Heart left ventricle (tissue), 16 donors: ENCODE measurements around the gene NOL6. TPM values are rescaled to one million over a fixed set of nuclear protein-coding genes. Genes with fewer than 3 reads are reported as not detected.

Source experiments
- ATAC-seq, 4 donors: fragments of 200-7000 bp; cut with Tn5 transposase; one replicate each; pipeline ENCODE4 v1.9.1; 2020 to 2022; ENCODE audit warnings: moderate library complexity in 4 of 4, mild to moderate bottlenecking in 3 of 4, moderate number of reproducible peaks in 1 of 4
- DNase-seq, 5 donors: peaks; one replicate each; pipeline ENCODE4 v3.0.0-alpha.2; 2020
- H3K27ac ChIP-seq, 12 donors: fragments of 200-600 bp; sonication (generic) in 4 of 12; one replicate each; pipeline versions ENCODE4 v1.5.0 to v1.8.0; 2016 to 2022; ENCODE audit warnings: mild to moderate bottlenecking in 2 of 12
- H3K27me3 ChIP-seq, 9 donors: fragments of 200-600 bp; sonication (generic) in 2 of 9; one replicate each; pipeline versions ENCODE4 v1.5.1 to v1.8.0; 2016 to 2022; ENCODE audit warnings: mild to moderate bottlenecking in 3 of 9
- H3K36me3 ChIP-seq, 9 donors: fragments of 200-600 bp; sonication (generic) in 2 of 9; one replicate each; pipeline versions ENCODE4 v1.5.0 to v1.8.0; 2018 to 2022; ENCODE audit warnings: mild to moderate bottlenecking in 2 of 9
- H3K4me1 ChIP-seq, 12 donors: fragments of 200-600 bp; sonication (generic) in 4 of 12; one replicate each; pipeline versions ENCODE4 v1.5.0 to v1.8.0; 2016 to 2022; ENCODE audit warnings: mild to moderate bottlenecking in 3 of 12
- H3K4me3 ChIP-seq, 12 donors: fragments of 200-600 bp; sonication (generic) in 4 of 12; one replicate each; pipeline versions ENCODE4 v1.5.0 to v1.8.0; 2017 to 2022; ENCODE audit warnings: mild to moderate bottlenecking in 9 of 12, moderate library complexity in 4 of 12
- H3K9me3 ChIP-seq, 12 donors: fragments of 200-600 bp; sonication (generic) in 4 of 12; one replicate each; pipeline versions ENCODE4 v1.5.0 to v1.8.0; 2016 to 2022; ENCODE audit warnings: mild to moderate bottlenecking in 1 of 12
- POLR2A ChIP-seq, 2 donors: fragments of 450-650 bp; IDR thresholded peaks; one replicate each; pipeline ENCODE4 v1.6.1; 2017; ENCODE audit warnings: antibody characterized with exemption in 2 of 2, mild to moderate bottlenecking in 2 of 2, moderate library complexity in 2 of 2
- WGBS, 4 donors: extraction: QIAGEN DNeasy Blood & Tissue Kit in 2 of 4; methylation state at CpG; one replicate each; pipeline versions ENCODE4 v1.1.5 to v1.1.7; 2013 to 2018; 5-methylcytosine and 5-hydroxymethylcytosine counted together
- intact Hi-C, 10 donors: fragments of 100-400 bp; cut with DNase I; formaldehyde crosslinking; loops; one replicate each; pipeline versions ENCODE4 v1.11.1 to v1.14.2; 2022
- polyA plus RNA-seq, 2 donors: library from polyadenylated mRNA; stranded (reverse); fragments of 200-250 nt; gene quantifications; one replicate each; pipeline ENCODE4 v1.2.3, GENCODE V29; 2013
- total RNA-seq, 9 donors: library from RNA; depleted of rRNA in 2 of 9; stranded (reverse); fragments of >200 nt in 2 of 9; fragmentation: NEBNext Ultra II Directional in 3 of 9; extraction: Animal tissue kit (Norgen Biotek cat#: 25700) in 3 of 9; gene quantifications; one replicate each; pipeline versions ENCODE4 v1.1.0 to v1.2.4, GENCODE V29; 2016 to 2023
- TF ChIP-seq, protein P1 (sequence below), 12 donors: fragments of 200-600 bp; sonication (generic) in 4 of 12; IDR thresholded peaks; one replicate each; pipeline versions ENCODE4 v1.5.0 to v1.8.0; 2018 to 2022; ENCODE audit warnings: antibody characterized with exemption in 12 of 12, mild to moderate bottlenecking in 5 of 12
- donor health status: ischemic (EF 13 %, LVEDD 7.1; RV severe dilation, severe dysfunction).
- donor health status: healthy with polysubstance abuse.
- donor health status: DM: no; HTN: yes; CAD: no.
- donor health status: DM: no; HTN: no; CAD: no.
- donor health status: ischemic (EF 25% LVEDD 6.9; RV normal size, moderate dysfunction).
- donor health status: ischemic (EF 25% LVEDD 5.7; RV mildly dilated, moderate dysfunction).
- donor health status: healthy.
- donor health status: DM: yes; HTN: yes; CAD: no.
- donor health status: ischemic (EF 35%, LVEDD 5.7; RV mildly dilated, moderate dysfunction).
- donor health status: nonischemic (EF 11% LVEDD 7.7; RV severe dilation, severe dysfunction).
- donor health status: DM: yes; HTN: yes; CAD: no.
- donor health status: PGD.
- donor health status: ischemic (EF 29% LVEDD 5.4; RV normal size, mild dysfunction).
- donor health status: nonischemic (EF 23%, LVEDD 6.1; RV moderate dilation, normal function).

The NOL6 gene
- total and polyA plus RNA-seq, 11 donors, result 11.2 to 28.2 (median 14.9) TPM

DNA sequence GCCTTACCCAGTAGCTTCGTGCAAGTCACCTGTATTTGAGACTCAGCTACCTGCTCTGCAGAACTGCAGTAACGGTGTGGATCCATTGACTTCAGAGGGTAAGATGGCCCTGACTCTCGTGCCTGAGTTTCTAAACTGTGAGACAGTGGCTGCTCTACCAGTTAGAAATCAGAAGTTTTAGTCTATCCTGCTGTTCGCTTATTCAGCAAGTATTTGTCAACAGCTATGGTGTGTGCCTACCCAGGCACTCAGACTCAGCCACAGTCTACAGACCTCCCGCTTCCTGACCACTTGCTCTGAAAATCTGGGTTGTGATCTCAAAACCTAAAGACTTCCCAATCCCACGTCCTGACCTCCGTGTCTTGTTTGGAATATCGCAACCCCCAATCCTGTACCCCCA lies 39.9 kb downstream of the NOL6 start:
- Histone ChIP-seq H3K4me1 (peaks cover 0 to 21% (median 7%) of the 10 kb centered on the region in 12 donors), H3K9me3 (no peaks in the 10 kb centered on the region), H3K4me3 (no peak overlapping the region), H3K27me3 (peaks cover 0 to 4% (median 0%) of the 10 kb centered on the region in 9 donors), H3K27ac (no peak overlapping the region), H3K36me3 (no peaks in the 10 kb centered on the region)
- intact Hi-C loops, result no loop called here
- DNase-seq, result no peak
- no peak for ATAC-seq
- WGBS, 4 donors, result 90 to 98% (median 93%) methylated on average over 8 of the region's 8 CpGs
- TF ChIP-seq, protein P1, sequence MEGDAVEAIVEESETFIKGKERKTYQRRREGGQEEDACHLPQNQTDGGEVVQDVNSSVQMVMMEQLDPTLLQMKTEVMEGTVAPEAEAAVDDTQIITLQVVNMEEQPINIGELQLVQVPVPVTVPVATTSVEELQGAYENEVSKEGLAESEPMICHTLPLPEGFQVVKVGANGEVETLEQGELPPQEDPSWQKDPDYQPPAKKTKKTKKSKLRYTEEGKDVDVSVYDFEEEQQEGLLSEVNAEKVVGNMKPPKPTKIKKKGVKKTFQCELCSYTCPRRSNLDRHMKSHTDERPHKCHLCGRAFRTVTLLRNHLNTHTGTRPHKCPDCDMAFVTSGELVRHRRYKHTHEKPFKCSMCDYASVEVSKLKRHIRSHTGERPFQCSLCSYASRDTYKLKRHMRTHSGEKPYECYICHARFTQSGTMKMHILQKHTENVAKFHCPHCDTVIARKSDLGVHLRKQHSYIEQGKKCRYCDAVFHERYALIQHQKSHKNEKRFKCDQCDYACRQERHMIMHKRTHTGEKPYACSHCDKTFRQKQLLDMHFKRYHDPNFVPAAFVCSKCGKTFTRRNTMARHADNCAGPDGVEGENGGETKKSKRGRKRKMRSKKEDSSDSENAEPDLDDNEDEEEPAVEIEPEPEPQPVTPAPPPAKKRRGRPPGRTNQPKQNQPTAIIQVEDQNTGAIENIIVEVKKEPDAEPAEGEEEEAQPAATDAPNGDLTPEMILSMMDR (IDR thresholded peaks at IDR 0.05), result no peak
- no peak for TF ChIP-seq POLR2A (IDR thresholded peaks at IDR 0.05)

DNA sequence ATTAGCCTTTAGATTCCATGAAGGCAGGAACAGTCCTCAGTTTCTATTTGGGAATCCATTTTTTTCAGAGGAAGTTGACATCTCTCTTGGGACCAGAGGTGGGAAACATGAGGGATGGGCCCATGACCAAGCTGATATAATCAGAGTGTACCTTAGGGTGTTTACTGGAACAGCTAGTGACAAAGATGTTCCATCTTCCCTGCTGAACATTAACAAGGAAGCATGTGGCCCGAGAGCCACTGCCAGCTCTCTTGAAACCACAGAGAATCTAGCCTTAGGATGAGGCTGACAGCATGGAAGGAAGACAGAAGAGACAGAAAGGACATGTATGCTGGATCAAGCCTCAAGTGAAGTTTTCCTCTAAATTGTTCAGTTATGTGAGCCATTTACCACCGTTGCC lies 42.3 kb downstream of the NOL6 start:
- Histone ChIP-seq H3K4me1 (peaks cover 0 to 12% (median 4%) of the 10 kb centered on the region in 12 donors), H3K27me3 (peaks cover 0 to 4% (median 0%) of the 10 kb centered on the region in 9 donors), H3K27ac (peak overlapping the region in 1 of 12 donors; percentile 16), H3K36me3 (no peaks in the 10 kb centered on the region), H3K4me3 (no peak overlapping the region), H3K9me3 (no peaks in the 10 kb centered on the region)
- intact Hi-C loops, result no loop called here
- no peak for DNase-seq
- 77 to 91% (median 81%) methylated on average over 2 of the region's 2 CpGs for WGBS, 4 donors
- no peak for ATAC-seq
- no peak for TF ChIP-seq POLR2A (IDR thresholded peaks at IDR 0.05)
- TF ChIP-seq, protein P1 (IDR thresholded peaks at IDR 0.05), result no peak

DNA sequence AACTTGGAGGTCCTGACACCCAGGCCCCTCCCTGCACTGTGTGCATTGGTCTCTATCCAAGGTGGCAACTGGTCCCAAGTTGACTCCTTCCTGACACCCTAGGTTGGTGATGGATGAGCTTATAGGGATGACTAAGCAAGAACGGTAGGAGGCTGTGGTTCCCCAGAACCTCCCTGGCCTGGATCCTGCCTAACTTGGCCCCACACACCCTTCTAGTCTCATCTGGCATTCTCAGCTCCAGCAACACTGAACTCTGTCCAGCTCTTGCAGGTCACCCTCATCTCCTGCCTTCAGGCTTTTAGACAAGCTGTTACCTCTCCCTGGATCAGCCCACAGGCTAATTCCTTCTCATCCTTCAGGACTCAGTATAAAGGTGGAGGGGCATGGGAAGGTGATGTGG lies 42.8 kb downstream of the NOL6 start:
- intact Hi-C loops, result no loop called here
- Histone ChIP-seq H3K27me3 (peaks cover 0 to 3% (median 0%) of the 10 kb centered on the region in 9 donors), H3K36me3 (no peaks in the 10 kb centered on the region), H3K4me1 (peaks cover 0 to 12% (median 2%) of the 10 kb centered on the region in 12 donors), H3K9me3 (no peaks in the 10 kb centered on the region), H3K27ac (no peak overlapping the region), H3K4me3 (no peak overlapping the region)
- DNase-seq (no peak), ATAC-seq (peak in 1 of 4 donors; percentile 28)
- TF ChIP-seq, protein P1 (IDR thresholded peaks at IDR 0.05), result no peak
- TF ChIP-seq POLR2A (IDR thresholded peaks at IDR 0.05), result no peak
- 13 to 39% (median 23%) methylated on average over 1 of the region's 1 CpG for WGBS, 4 donors

DNA sequence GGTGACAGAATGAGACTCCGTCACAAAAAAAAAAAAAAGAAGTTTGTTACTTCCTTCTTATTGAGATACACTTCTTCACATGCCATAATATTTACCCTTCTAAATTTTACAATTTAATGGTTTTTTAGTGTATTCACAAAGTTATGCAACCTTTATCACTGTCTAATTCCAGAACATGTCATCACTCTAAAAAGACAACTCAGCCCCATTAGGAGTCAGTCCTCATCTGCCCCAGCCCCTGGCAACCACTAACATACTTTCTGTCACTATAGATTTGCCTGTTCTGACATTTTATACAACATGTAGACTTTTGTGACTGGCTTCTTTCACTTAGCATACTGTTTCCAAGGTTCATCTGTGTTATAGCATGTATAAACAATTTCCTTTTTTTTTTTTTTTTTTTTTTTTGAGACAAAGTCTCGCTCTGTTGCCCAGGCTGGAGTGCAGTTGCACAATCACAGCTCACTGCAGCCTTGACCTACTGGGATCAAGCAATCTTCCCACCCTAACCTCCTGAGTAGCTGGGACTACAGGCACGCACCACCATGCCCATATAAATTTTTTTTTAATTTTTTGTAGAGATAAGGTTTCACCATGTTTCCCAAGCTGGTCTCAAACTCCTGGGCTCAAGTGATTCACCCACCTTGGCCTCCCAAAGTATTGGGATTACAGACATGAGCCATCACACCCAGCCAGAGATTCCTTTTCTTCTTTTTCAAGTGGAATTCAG lies 44.3 kb downstream of the NOL6 start:
- peaks cover 0 to 12% (median 0%) of the 10 kb centered on the region in 12 donors for H3K4me1 ChIP-seq
- H3K9me3 ChIP-seq, result no peaks in the 10 kb centered on the region
- H3K27me3 ChIP-seq, result no peaks in the 10 kb centered on the region
- no peak overlapping the region for H3K4me3 ChIP-seq
- TF ChIP-seq POLR2A (IDR thresholded peaks at IDR 0.05), result no peak
- TF ChIP-seq, protein P1 (IDR thresholded peaks at IDR 0.05), result no peak
- intact Hi-C loops, result no loop called here
- ATAC-seq (no peak), DNase-seq (no peak)
- no peaks in the 10 kb centered on the region for H3K36me3 ChIP-seq
- 81 to 92% (median 85%) methylated on average over 3 of the region's 3 CpGs for WGBS, 4 donors
- H3K27ac ChIP-seq, result no peak overlapping the region
